ENCODE data around the gene SEC14L5. TPM values are rescaled to one million over a fixed set of nuclear protein-coding genes. Genes with fewer than 3 reads are reported as not detected.
"Not testable (repeated sequence)": the region's sequence is repeated elsewhere in the genome, so short reads cannot be mapped to it uniquely, and the experiment has no call there.

The SEC14L5 gene
- polyA plus RNA-seq, 1 experiment, result 0.05 TPM

DNA sequence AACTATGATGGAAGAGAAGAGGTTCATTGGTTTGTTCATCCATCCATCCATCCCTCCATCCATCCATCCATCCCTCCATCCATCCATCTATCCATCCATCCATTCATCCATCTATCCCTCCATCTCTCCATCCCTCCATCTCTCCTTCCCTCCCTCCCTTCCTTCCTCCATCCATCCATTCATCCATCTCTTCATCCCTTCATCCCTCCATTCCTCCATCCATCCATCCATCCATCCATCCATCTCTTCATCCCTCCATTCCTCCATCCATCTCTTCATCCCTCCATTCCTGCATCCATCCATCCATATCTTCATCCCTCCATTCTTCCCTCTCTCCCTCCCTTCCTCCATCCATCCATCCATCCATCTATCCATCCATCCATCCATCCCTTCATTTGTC is 11.2 kb upstream of the SEC14L5 start:
- ChIA-PET POLR2A (no interaction called here), CTCF (no interaction called here)
- Histone ChIP-seq H3K9me3 (ENCODE audit: control insufficient read depth, insufficient read depth, low read length) (no peaks in the 10 kb centered on the region), H3K4me3 (ENCODE audit: low read depth, low read length) (no peak overlapping the region), H3K27me3 (ENCODE audit: control insufficient read depth, insufficient read depth, low read length) (no peaks in the 10 kb centered on the region), H3K27ac (ENCODE audit: low read depth, low read length) (no peak overlapping the region)
- DNase-seq (ENCODE audit: low read depth, low spot score), result no peak
- no peak for TF ChIP-seq CTCF (IDR thresholded peaks at IDR 0.05; ENCODE audit: low read depth, low read length)

DNA sequence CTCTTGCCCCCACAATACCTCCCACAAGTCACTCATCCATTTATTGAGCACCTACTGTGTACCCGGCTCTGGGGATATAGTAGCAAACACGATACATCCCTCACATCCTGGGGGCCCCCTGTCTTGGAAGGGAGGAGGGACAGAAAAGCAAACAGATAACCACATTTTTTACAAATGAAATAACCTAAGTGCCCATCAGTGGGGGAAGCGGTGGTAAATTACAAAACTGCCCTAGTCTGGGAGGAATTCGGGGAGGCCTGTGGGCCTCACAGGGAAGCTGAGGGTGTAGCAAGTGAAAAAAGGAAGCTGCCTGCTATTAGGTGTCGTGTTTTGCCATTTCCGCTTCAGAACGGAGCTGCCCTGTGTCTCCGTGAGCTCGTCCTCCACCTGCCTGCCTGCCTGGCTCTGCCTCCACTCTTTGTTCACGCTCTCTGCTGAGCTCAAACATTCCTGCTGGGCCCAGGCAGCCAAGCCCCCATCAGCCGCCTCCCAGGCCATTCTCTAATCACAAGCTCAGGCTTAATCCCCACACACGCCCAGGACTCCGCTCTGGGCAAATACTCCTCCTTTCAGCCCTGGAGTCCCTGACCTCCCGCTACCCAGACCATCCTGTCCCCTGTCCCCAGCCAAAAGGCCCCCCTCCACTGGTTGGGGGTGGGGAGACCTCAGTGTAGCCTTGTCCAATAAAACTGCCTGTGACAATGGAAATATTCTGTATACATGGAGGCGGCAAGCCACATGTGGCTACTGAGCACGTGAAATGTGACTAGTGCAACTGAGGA is 10.2 kb upstream of the SEC14L5 start:
- no peak for TF ChIP-seq CTCF (IDR thresholded peaks at IDR 0.05; ENCODE audit: low read depth, low read length)
- Histone ChIP-seq H3K27ac (ENCODE audit: low read depth, low read length) (peak overlapping the region; percentile 11), H3K9me3 (ENCODE audit: control insufficient read depth, insufficient read depth, low read length) (no peaks in the 10 kb centered on the region), H3K27me3 (ENCODE audit: control insufficient read depth, insufficient read depth, low read length) (no peaks in the 10 kb centered on the region), H3K4me3 (ENCODE audit: low read depth, low read length) (no peak overlapping the region)
- CTCF ChIA-PET, result interaction anchor here (0.5 to 1.0 kb wide), 2 partner anchors 8 to 123 kb away, joined by 4 to 5 read pairs; no protein-coding TSS in a partner anchor
- DNase-seq (ENCODE audit: low read depth, low spot score), result no peak
- POLR2A ChIA-PET, result no interaction called here

DNA sequence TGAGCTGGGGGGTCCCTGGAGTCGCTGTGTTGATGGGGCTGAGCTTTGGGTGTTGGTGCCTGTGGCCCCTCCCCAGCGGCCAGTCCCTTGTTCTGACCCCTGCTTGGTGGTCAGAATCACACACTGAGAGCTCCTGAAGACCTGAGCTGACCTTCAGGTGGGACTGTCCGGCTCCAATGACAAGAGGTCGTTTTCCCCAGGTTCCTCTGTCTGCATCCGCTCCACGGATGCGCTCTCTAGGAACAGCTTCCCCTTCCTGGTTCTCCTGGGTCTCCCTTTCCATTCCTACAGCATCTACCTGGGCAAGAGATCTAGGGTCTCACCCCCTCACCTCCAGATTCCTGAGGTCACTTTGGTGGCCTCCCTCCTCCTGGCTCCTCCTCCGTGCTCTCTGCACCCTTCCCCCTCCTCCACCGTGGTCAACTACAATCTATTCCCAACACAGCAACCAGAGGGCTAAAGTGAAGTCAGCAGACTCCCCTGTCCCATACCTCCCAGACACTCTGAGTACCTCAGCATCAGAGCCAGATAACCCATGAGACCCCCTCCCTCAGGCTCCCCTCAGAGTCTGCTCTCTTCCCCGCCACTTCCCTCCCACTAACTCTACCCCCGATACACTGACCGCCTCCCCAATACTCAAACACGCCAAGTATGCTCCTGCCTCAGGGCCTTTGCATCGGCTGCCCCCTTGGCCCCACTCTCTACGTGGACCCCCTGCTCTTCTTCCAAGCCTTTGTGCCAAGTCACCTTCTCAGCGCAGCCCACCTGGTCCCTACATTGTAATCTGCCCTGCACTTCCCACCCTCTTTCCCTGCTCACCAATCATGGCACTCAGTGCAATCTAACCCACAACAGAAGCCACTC is 9.0 kb upstream of the SEC14L5 start:
- Histone ChIP-seq H3K9me3 (ENCODE audit: control insufficient read depth, insufficient read depth, low read length) (no peaks in the 10 kb centered on the region), H3K27me3 (ENCODE audit: control insufficient read depth, insufficient read depth, low read length) (no peaks in the 10 kb centered on the region), H3K27ac (ENCODE audit: low read depth, low read length) (no peak overlapping the region), H3K4me3 (ENCODE audit: low read depth, low read length) (no peak overlapping the region)
- DNase-seq (ENCODE audit: low read depth, low spot score), result no peak
- POLR2A ChIA-PET, result no interaction called here
- TF ChIP-seq CTCF (IDR thresholded peaks at IDR 0.05; ENCODE audit: low read depth, low read length), result no peak
- CTCF ChIA-PET, result no interaction called here

DNA sequence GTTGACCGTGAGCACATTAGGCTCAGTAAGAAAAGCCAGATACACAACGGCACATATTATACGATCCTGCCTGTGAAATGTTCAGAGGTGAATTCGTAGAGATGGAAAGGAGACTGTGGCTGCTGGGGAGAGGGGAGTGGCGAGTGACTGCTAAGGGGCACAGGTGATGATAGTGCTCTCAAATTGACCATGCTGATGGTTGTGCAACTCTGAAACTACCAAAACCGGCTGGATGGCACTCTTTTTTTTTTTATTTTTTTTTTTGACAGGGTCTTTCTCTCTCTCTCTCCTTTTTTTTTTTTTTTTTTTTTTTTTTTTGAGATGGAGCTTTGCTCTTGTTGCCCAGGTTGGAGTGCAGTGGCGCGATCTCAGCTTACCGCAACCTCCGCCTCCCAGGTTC is 8.1 kb upstream of the SEC14L5 start:
- Histone ChIP-seq H3K9me3 (ENCODE audit: control insufficient read depth, insufficient read depth, low read length) (no peaks in the 10 kb centered on the region), H3K27ac (ENCODE audit: low read depth, low read length) (no peak overlapping the region), H3K27me3 (ENCODE audit: control insufficient read depth, insufficient read depth, low read length) (no peaks in the 10 kb centered on the region), H3K4me3 (ENCODE audit: low read depth, low read length) (no peak overlapping the region)
- DNase-seq (ENCODE audit: low read depth, low spot score), result no peak
- ChIA-PET POLR2A (no interaction called here), CTCF (no interaction called here)
- TF ChIP-seq CTCF (IDR thresholded peaks at IDR 0.05; ENCODE audit: low read depth, low read length), result no peak

DNA sequence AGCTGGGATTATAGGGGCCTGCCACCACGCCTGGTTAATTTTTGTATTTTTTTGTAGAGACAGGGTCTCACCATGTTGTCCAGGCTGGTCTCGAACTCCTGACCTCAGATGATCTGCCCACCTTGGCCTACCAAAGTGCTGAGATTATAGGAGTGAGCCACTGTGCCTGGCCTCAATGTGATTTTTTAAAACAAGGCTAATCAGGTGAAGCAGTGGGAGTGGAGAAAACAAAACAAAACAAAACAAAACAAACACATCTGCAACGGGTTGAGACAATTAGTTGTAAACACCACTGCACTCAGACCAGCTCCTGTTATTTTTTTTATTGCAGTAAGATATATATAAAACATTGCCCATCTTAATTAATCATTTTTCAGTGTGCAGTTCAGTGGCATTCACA is 6.5 kb upstream of the SEC14L5 start:
- H3K9me3 ChIP-seq (ENCODE audit: control insufficient read depth, insufficient read depth, low read length); H3K27ac ChIP-seq (ENCODE audit: low read depth, low read length); POLR2A ChIA-PET; H3K4me3 ChIP-seq (ENCODE audit: low read depth, low read length); DNase-seq (ENCODE audit: low read depth, low spot score); H3K27me3 ChIP-seq (ENCODE audit: control insufficient read depth, insufficient read depth, low read length): not testable (repeated sequence)
- CTCF ChIA-PET, result interaction anchor here (0.7 kb wide), 1 partner anchor 148 kb away, joined by 4 read pairs; no protein-coding TSS in a partner anchor

Data from AG04450 (cell line).